GM18861 (cell line): Measurements from ENCODE around the gene CECR2.
"Not testable (repeated sequence)": the region's sequence is repeated elsewhere in the genome, so short reads cannot be mapped to it uniquely, and the experiment has no call there.

Experiments
- ATAC-seq: cut with Tn5 transposase; IDR thresholded peaks from one replicate; pipeline ENCODE4 v1.9.1; 2021; ENCODE audit not compliant: unreplicated experiment

Gene CECR2

GRCh38 chr22:17562906-17563870 is 193.9 kb downstream of the CECR2 start, which contains the start of gene SLC25A18:
SLC25A18 (plus strand) TSS chr22:17563498; CDS start chr22:17579945, 16,447 bp downstream.
- ATAC-seq, result no peak

DNA sequence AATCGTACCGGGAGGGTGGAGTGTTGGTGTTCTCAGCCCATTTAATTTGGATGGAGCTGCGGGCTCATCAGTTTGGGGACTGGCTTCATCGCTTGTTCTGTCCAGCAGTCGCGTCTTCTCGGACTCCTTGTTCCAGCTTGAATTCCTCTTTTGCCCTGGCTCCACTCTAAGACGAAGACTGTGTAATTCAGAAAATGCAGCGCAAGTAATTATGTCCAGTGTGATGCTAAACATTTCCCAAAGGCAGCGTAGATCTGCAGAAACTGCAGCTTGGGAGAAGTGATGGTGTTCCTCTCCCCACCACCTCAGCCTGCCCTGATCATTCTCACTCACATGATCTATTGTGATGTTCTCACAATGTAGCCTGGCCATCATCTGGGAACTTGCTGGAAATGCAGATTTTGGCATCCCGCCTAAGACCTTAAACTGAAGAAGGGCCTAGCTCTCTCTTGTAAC is 194.7 kb downstream of the CECR2 start:
- no peak for ATAC-seq

DNA sequence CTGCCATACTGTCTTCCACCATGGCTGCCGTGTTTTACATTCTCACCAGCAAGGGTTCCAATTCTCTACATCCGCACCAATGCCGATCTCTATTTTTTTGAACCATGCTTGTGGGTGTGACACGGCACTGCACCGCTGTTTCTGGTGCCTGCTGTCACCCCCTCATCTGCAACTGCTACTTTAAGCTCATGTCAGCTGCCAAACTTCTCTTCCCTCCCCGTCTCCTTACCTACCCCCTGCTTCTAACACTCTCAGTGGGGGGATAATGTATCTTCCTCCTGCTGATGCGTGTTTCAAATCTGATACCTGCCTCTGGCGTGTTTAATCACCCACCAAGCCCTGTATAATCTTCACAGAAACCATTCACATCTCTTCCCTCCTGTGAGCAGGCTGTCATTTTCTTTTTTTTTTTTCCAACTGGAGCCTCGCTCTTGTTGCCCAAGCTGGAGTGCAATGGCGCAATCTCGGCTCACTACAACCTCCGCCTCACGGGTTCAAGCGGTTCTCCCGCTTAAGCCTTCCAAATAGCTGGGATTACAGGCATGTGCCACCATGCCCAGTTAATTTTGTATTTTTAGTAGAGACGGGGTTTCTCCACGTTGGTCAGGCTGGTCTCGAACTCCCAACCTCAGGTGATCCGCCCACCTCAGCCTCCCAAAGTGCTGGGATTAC is 196.9 kb downstream of the CECR2 start:
- not testable (repeated sequence) for ATAC-seq

GRCh38 chr22:17566776-17567175 is 197.5 kb downstream of the CECR2 start:
- no peak for ATAC-seq

DNA sequence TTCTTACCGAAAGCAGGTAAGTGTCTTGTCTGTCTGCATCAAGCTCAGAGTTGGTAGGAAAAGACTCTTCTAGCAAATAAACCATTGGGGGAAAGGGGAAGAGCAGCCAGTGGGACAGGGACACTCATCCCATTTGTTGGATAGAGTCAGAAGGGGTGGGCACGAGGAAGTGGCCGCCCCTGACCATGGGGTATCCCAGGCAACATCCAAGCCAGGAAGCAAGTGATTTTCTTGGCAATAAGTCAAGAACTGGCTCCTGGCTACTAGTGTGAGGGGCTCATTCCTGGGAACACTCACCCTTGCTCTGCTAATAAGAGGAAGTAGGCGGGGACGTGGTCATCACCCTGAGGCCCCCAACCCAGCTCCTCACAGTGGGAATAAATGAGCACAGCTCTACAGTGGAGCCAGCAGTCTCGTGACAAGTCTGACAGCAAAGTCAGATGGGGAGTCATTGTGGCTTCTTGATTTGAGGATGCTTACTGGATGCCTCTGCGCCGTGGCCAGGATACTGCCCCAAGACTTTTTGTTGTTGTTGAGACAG is 200.8 kb downstream of the CECR2 start:
- ATAC-seq, result no peak

GRCh38 chr22:17570851-17571631 is 201.8 kb downstream of the CECR2 start:
- no peak for ATAC-seq

- ATAC-seq, result no peak
These were observed 205.9 kb downstream of the CECR2 start for GRCh38 chr22:17575151-17575550.

- ATAC-seq, result no peak
These were observed 206.4 kb downstream of the CECR2 start for GRCh38 chr22:17575681-17576080.

GRCh38 chr22:17576470-17576869 is 207.2 kb downstream of the CECR2 start:
- no peak for ATAC-seq

DNA sequence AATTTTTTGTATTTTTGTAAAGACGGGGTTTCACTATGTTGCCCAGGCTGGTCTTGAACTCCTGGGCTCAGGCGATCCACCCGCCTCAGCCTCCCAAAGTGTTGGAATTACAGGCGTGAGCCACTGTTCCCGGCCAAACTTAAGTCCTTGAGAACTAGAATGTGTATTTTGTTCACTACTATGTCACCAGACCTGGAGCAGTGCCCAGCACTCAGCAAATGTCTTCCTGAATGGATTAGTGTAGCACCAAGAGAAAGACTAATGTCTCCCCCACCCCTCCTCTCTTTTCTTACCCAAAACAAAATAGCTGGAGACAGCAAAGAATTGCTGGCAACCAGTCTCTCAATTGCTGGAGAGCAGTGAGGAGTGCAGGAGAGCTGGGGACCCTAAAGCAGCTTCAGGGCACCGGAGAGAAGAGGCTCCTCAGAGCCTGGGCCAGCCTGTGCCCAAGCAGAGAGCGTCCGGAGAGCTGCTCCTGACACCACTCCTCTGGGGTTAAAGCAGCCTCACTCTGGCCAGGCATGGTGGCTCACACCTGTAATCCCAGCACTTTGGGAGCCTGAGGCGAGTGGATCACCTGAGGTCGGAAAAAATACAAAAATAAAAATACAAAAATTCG is 209.0 kb downstream of the CECR2 start:
- no peak for ATAC-seq

- no peak for ATAC-seq
These were observed 210.3 kb downstream of the CECR2 start for GRCh38 chr22:17579535-17579981.

DNA sequence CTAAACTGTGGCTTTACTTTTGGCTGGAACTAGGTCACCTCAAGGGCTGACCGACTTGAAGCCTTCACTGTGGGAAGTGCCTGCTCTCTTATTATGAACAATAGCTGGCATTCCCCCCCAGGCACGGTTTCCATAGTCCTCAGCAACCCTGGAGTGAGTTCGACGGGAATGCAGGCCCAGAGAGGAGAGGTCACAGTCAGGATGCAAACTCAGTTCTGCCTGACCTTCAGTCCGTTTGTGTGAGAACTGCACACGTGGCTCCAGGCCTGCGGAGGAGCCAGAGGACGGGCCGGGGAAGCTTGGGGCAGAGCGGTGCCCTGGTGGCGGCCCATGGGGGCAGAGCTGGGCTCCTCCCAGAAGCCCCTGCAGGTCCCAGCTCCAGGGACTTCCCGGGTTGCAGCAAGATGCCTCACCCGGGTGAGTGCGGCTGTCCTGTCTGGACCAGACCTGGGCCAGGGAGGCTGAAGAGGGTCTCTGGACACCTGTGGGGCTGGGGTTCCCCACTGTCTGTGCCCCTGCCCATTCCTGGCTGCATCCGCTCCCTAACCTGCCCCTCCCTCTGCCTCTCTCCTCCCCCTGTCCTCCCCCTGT is 211.3 kb downstream of the CECR2 start:
- ATAC-seq, result no peak

GRCh38 chr22:17581056-17581455 is 211.8 kb downstream of the CECR2 start:
- ATAC-seq, result no peak

DNA sequence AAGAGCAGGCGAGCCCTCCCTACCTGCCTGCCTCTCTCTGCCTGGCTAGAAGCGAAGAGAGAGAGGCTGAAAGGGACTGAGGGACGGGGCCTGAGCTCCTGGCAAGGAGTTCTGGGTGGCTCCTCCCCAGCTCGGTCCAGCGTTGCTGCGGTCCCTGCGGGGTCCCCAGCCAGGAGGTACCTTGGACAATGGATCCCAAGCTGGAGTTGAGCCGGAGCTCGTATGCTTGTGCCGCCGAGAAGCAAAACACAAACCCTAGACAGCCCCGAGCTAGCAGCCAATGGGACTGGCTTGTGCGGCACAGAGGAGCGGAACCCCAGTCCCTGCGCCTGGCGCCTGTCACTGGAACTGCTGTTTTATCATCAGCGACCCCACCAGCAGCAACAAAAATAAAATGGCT is 212.4 kb downstream of the CECR2 start:
- ATAC-seq, result no peak

- no peak for ATAC-seq
These were observed 213.9 kb downstream of the CECR2 start for GRCh38 chr22:17583151-17583550.

GRCh38 chr22:17586831-17587440 is 217.7 kb downstream of the CECR2 start:
- ATAC-seq, result no peak

DNA sequence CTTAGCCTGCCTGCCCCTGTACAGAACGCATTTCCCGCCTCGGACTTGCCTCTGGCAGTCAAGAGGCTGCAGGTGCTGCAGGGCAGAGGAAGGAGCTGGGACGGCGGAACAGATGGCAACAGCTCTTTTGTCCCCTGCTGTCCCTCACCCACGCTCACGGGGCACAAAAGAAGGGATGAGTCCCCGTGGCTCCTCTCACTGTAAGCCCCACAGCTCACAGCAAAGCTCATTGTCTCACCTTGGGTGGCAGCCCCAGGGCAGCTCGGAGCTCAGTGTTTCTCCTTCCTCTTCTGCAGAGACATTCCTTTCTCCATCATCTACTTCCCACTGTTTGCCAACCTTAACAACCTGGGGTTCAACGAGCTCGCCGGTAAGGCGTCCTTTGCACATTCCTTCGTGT is 218.4 kb downstream of the CECR2 start:
- no peak for ATAC-seq

GRCh38 chr22:17588606-17589005 is 219.3 kb downstream of the CECR2 start:
- no peak for ATAC-seq

DNA sequence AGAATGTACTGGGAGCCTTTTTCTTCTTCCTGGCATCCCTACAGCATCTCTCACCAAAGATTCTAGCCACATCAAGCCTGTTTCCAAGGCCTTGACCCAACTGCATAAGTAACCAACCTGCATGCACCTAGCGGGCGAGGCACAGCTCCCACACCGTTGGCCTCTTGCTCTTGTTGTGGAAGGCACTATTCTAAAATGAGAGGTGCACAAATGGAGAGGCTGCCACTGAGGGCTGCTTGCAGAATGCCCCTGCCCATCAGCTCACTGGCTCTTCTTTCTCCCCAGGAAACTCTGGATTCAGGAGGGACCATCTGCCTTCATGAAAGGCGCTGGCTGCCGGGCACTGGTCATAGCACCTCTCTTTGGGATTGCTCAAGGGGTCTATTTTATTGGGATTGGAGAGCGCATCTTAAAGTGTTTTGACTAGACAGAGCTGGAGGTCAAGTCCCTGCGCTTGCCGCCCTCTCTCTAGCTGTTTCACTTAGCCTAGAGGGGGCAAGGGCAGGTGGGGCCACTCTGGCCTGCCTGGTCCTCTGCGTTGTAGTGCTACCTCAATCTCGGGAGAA is 220.6 kb downstream of the CECR2 start:
- no peak for ATAC-seq
